Fibroblast of the aortic adventitia (primary cell): Measurements from ENCODE around the gene TRRAP. TPM values are rescaled to one million over a fixed set of nuclear protein-coding genes. Genes with fewer than 3 reads are reported as not detected.

Experiments
- DNase-seq: peaks from one replicate; pipeline ENCODE4 v3.0.0-alpha.2; 2010; ENCODE audit warnings: low read depth
- H3K4me3 ChIP-seq: 2 replicates; pipeline ENCODE4 v1.5.1; 2011; ENCODE audit warnings: low read depth, mild to moderate bottlenecking, control low read depth, low read length, moderate library complexity
- CTCF ChIP-seq: IDR thresholded peaks from 2 replicates; pipeline ENCODE4 v1.5.1; 2011; ENCODE audit warnings: mild to moderate bottlenecking, low read length, control low read depth, inconsistent platforms; ENCODE audit not compliant: insufficient read depth
- total RNA-seq: library from RNA; depleted of rRNA; stranded (reverse); fragments of >200 nt; gene quantifications from 2 replicates; pipeline ENCODE4 v1.2.3, GENCODE V29; 2012; ENCODE audit warnings: low replicate concordance

TRRAP gene
- total RNA-seq, 1 donor = 17.4 TPM

- DNase-seq = no peak
- H3K4me3 ChIP-seq = no peak overlapping the region
- TF ChIP-seq CTCF = no peak
Observed at GRCh38 chr7:99001482-99002147, 123.3 kb downstream of the TRRAP start.

- no peak for DNase-seq
Observed at GRCh38 chr7:99002148-99002826, 124.0 kb downstream of the TRRAP start.

GRCh38 chr7:99002827-99003212 lies 124.5 kb downstream of the TRRAP start:
- no peak overlapping the region for H3K4me3 ChIP-seq
- no peak for DNase-seq
- no peak for TF ChIP-seq CTCF

More at GRCh38 chr7:99002148-99002826, 124.0 kb downstream of the TRRAP start:
- no peak overlapping the region for H3K4me3 ChIP-seq
- TF ChIP-seq CTCF = no peak

GRCh38 chr7:99003419-99003818 lies 125.1 kb downstream of the TRRAP start:
- no peak overlapping the region for H3K4me3 ChIP-seq
- DNase-seq = no peak
- TF ChIP-seq CTCF = no peak

GRCh38 chr7:99004216-99004615 lies 125.9 kb downstream of the TRRAP start:
- H3K4me3 ChIP-seq = no peak overlapping the region
- no peak for TF ChIP-seq CTCF
- DNase-seq = peak; percentile 56

GRCh38 chr7:99004781-99005500 lies 126.6 kb downstream of the TRRAP start:
- no peak for TF ChIP-seq CTCF
- H3K4me3 ChIP-seq = no peak overlapping the region
- no peak for DNase-seq
